PC-3 (cell line): ENCODE measurements around the gene C11orf97.

Experiments used
- EZH2 ChIP-seq: fragments of 300-600 bp; sonication (generic); IDR thresholded peaks from one replicate; pipeline ENCODE4 v1.6.1; 2017; ENCODE audit warnings: antibody characterized with exemption, mild to moderate bottlenecking, low read length; ENCODE audit not compliant: unreplicated experiment
- TF ChIP-seq, protein P1 (sequence below): fragments of 300-600 bp; sonication (generic); conservative IDR thresholded peaks from 2 replicates; pipeline ENCODE4 v1.5.1; 2017; ENCODE audit warnings: antibody characterized with exemption, low read depth, mild to moderate bottlenecking, low read length

DNA sequence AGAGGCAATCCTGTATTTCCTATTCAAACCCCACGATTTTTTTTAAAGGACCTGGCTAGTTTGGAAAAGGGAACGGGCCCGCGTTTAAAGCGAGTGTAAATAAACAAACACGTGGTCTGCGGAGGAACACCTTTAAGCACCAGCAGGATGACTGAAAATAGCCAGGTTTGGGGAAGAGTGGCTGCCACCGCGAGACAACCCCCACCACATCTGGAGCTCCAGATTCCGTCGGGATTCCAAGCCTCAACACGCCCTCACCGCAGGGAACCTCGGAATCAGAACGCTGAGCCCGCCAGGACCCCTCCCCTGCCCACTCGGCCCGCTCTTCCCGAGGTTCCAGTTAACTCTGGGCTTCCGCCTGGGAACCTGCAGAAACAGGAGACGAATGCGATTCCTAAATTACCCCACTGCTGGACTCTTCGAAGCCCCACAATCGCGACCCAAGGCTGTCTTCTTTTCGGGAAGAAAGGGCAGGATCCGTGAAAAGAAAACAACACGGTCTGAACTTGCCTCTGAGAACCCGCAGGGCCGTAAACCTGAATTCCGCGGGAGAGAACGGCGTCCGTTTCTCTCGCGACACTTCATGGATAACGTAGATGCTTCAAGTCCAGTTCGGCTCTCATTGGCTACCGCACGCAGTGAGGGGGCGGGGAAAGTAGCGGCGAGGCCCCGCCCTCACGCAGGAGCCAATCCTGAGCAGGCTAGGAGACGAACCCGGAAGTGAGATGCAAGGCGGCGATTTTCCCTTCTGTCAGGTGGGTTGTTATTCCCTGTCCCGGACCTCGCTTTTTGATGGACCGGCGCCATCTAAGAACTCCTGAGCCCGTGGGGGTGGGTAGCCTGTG lies 18.8 kb upstream of the C11orf97 start, which contains the start of the genes ANKRD49 and MRE11:
- TF ChIP-seq, protein P1, sequence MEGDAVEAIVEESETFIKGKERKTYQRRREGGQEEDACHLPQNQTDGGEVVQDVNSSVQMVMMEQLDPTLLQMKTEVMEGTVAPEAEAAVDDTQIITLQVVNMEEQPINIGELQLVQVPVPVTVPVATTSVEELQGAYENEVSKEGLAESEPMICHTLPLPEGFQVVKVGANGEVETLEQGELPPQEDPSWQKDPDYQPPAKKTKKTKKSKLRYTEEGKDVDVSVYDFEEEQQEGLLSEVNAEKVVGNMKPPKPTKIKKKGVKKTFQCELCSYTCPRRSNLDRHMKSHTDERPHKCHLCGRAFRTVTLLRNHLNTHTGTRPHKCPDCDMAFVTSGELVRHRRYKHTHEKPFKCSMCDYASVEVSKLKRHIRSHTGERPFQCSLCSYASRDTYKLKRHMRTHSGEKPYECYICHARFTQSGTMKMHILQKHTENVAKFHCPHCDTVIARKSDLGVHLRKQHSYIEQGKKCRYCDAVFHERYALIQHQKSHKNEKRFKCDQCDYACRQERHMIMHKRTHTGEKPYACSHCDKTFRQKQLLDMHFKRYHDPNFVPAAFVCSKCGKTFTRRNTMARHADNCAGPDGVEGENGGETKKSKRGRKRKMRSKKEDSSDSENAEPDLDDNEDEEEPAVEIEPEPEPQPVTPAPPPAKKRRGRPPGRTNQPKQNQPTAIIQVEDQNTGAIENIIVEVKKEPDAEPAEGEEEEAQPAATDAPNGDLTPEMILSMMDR: no peak
- TF ChIP-seq EZH2: no peak
